GM10847 (cell line): ENCODE measurements around the gene AQP12A.

Source experiments
- POLR2A ChIP-seq: IDR thresholded peaks from 2 replicates; pipeline ENCODE4 v1.6.1; 2011; ENCODE audit not compliant: insufficient read length; ENCODE audit errors: extremely low read depth

The AQP12A gene

GRCh38 chr2:240734756-240735155, 43.1 kb downstream of the AQP12A start:
- TF ChIP-seq POLR2A = no peak

GRCh38 chr2:240735476-240735875, 43.8 kb downstream of the AQP12A start:
- no peak for TF ChIP-seq POLR2A

GRCh38 chr2:240736281-240737250, 44.9 kb downstream of the AQP12A start:
- no peak for TF ChIP-seq POLR2A

GRCh38 chr2:240737512-240737911, 45.8 kb downstream of the AQP12A start:
- no peak for TF ChIP-seq POLR2A

GRCh38 chr2:240737958-240738357, 46.3 kb downstream of the AQP12A start:
- TF ChIP-seq POLR2A = no peak

- TF ChIP-seq POLR2A = no peak
Measured at GRCh38 chr2:240739797-240740196, 48.1 kb downstream of the AQP12A start.

GRCh38 chr2:240741091-240741490, 49.4 kb downstream of the AQP12A start:
- TF ChIP-seq POLR2A = no peak

GRCh38 chr2:240742602-240743095, 51.0 kb downstream of the AQP12A start:
- no peak for TF ChIP-seq POLR2A

GRCh38 chr2:240745456-240745855, 53.8 kb downstream of the AQP12A start:
- no peak for TF ChIP-seq POLR2A

GRCh38 chr2:240745962-240746361, 54.3 kb downstream of the AQP12A start:
- no peak for TF ChIP-seq POLR2A

GRCh38 chr2:240746671-240747070, 55.0 kb downstream of the AQP12A start:
- TF ChIP-seq POLR2A = no peak

GRCh38 chr2:240747256-240747655, 55.6 kb downstream of the AQP12A start:
- no peak for TF ChIP-seq POLR2A
